ENCODE measurements around the gene TMEM86B. TPM values are rescaled to one million over a fixed set of nuclear protein-coding genes. Genes with fewer than 3 reads are reported as not detected.

The TMEM86B gene, protein sequence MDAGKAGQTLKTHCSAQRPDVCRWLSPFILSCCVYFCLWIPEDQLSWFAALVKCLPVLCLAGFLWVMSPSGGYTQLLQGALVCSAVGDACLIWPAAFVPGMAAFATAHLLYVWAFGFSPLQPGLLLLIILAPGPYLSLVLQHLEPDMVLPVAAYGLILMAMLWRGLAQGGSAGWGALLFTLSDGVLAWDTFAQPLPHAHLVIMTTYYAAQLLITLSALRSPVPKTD
- 193 TPM for total RNA-seq

DNA sequence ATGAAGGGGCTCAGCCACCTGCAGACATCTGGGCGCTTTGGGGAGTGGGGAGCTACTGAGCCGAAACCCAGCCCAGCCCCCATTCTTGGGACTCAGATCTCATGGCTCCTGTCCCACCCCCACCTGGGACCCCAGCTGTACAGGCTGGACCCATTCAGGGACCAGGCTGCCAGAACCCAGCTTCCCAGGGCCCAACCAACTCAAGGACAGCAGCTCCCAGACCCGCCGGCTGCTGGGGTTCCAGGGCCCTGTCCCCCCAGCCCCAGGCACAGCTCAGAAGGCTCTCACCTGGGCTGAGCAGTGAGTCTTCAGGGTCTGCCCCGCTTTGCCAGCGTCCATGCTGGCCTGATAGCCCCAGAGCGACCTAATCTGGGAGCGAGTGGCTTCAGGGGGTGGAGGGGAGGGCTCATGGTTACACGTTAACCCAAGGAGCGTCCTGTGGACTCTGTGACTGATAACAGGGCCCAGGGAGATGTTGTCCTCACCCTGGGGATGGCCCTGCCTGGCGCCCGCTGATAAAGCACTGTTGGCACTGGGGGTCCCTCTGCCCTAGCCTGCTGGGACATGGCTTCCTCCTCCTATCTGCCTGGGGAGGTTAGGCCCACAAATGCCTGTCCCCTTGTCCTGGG is at the start of gene TMEM86B:
Gene TMEM86B, minus strand, starts transcription at position 361 of the 629 bp plus-strand sequence. Its CDS starts 22 bp downstream, at position 339.
- DNase-seq (ENCODE audit: low spot score): peak; percentile 84

- no peak for DNase-seq (ENCODE audit: low spot score)
These were observed 48.9 kb upstream of the TMEM86B start for GRCh38 chr19:55277494-55277893.

- DNase-seq (ENCODE audit: low spot score): no peak
These were observed 48.3 kb upstream of the TMEM86B start for GRCh38 chr19:55276720-55277430.

- no peak for DNase-seq (ENCODE audit: low spot score)
These were observed 47.5 kb upstream of the TMEM86B start for GRCh38 chr19:55275851-55276719.

- DNase-seq (ENCODE audit: low spot score): no peak
These were observed 45.6 kb upstream of the TMEM86B start for GRCh38 chr19:55273978-55274707.

DNA sequence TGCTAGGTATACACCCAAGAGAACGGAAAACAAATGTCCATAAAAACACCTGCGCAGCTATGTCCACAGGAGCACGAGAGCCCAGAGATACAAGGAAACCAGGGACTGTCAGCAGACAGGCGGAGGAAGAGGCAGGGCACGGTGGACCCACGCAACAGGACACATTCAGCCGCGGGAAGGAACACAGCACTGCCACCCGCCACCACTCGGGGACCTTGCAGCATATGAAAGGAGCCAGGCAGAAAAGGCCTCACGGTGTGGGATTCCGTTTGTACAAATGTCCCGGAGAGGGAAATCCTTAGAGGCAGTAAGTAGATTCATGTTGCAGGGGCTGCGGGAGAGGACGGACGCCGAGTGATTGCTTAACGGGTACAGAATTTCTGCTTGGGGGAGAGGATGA is 43.6 kb upstream of the TMEM86B start:
- DNase-seq (ENCODE audit: low spot score): no peak

GRCh38 chr19:55270172-55270942 is 41.8 kb upstream of the TMEM86B start:
- no peak for DNase-seq (ENCODE audit: low spot score)

DNA sequence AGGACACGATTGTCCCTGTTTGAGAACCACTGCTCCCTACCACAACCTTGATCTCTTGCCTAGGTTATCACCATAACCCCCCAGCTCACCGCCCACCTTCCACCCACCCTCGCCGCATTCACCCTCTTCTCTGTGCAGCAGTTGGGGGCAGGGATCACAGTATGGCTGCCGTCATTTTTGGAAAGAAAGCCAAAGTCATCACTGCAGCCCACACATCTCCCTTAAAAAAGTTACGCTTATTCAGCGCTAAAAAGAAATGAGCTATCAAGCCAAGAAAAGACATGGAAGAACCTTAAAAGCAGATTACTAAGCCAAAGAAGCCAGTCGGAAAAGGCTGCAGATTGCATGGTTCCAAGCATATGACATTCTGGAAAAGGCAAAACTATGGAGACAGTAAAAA is 40.7 kb upstream of the TMEM86B start:
- DNase-seq (ENCODE audit: low spot score): no peak

DNA sequence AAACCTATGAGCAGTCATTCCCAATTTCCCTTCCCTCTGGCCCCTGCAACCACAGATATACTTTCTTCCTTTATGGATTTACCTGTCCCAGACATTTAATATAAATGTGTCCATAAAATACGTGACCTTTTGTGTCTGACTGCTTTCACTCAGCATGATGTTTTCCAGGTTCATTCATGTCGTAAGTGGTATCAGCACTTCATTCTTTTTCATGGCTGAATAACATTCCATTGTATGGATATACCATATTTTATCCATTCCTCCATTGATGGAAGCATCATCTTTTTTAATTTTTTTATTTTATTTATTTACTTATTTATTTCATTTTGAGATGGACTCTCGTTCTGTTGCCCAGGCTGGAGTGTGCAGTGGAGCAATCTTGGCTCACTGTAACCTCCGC is 38.3 kb upstream of the TMEM86B start:
- no peak for DNase-seq (ENCODE audit: low spot score)

GRCh38 chr19:55266404-55266803 is 37.8 kb upstream of the TMEM86B start:
- no peak for DNase-seq (ENCODE audit: low spot score)

DNA sequence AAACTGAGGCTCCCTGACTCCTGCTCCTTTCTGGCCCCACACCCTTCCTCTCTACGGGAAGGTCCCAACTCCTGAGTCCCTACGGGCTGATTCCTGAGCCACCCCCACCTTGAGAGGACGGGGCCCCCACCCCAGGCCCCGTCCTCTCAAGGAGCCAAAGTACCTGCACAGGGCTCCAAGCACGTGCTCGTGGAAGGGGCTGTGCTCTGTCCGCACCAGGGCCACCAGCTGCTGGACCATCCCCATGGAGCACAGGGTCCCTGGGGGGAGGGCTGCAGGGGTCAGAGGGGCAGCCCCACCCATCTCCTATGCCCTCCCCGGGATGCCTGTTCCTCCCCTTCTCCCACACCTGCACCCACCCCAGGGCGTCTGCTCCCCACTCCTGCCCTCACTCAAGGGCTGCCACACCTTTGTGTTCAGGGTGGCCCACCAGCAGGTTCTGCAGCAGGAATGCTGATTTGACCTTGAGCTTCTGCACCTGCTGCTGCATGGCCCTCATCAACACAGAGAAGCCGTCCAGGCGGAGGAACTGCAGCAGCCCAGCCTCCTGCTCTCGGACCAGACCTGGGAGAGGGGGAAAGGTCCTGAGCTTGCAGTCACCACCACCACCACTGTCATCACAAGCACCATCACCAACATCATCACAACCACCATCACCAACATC is 37.3 kb upstream of the TMEM86B start:
- DNase-seq (ENCODE audit: low spot score): no peak

- no peak for DNase-seq (ENCODE audit: low spot score)
These were observed 36.6 kb upstream of the TMEM86B start for GRCh38 chr19:55265173-55265572.

- DNase-seq (ENCODE audit: low spot score): no peak
These were observed 36.0 kb upstream of the TMEM86B start for GRCh38 chr19:55264531-55264930.

- no peak for DNase-seq (ENCODE audit: low spot score)
These were observed 33.8 kb upstream of the TMEM86B start for GRCh38 chr19:55262359-55262758.

DNA sequence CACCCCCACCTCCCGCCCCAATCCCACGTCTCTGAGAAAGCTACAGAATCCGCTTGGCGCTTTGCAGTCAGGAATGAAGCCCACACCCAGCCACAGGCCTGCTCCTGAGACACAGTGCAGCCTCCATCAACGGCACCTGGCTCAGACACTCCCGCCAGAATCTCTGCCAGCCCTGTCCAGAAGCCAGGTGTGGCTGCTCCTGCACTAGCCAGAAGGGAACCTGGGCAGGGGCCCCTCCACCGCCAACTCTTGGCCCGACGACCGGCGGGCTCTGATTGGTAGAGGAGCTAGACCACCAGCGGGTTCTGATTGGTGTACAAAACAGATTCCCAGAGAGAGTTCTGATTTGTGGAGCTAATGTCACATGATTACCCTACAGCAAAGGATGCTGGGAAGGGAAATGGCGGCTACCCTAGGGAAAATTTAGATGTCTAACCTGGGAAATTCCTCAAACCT is 33.1 kb upstream of the TMEM86B start:
- DNase-seq (ENCODE audit: low spot score): no peak

DNA sequence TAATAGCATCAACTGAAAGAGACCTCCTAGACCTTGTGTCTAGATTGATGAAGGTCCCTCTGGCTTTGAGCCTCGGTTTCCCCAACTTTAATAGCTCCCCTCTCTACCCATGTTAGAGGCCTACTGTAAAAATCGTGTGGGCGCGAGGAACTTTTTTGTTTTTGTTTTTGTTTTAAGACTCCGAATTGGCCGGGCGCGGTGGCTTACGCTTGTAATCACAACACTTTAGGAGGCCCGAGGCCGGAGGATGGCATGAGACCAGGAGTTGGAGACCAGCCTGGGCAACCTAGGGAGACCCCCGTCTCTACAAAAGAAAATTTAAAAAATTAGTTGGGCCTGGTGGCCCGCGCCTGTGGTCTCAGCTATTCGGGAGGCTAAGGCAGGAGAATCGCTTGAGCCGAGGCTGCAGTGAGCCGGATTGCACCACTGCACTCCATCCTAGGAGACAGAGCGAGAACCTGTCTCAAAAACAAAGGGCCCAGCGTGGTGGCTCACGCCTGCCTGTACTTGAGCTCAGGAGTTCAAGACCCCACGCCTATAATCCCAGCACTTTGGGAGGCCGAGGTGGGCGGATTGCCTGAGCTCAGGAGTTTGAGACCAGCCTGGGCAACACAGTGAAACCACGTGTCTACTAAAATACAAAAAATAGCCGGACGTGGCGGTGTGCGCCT is 31.1 kb upstream of the TMEM86B start:
- DNase-seq (ENCODE audit: low spot score): no peak

- peak; percentile 99 for DNase-seq (ENCODE audit: low spot score)
These were observed 30.4 kb upstream of the TMEM86B start, which contains the start of gene PPP6R1 for GRCh38 chr19:55258828-55259539. TSS of gene PPP6R1 (minus strand) at chr19:55259017. CDS start at chr19:55247103, 11,914 bp downstream.

DNA sequence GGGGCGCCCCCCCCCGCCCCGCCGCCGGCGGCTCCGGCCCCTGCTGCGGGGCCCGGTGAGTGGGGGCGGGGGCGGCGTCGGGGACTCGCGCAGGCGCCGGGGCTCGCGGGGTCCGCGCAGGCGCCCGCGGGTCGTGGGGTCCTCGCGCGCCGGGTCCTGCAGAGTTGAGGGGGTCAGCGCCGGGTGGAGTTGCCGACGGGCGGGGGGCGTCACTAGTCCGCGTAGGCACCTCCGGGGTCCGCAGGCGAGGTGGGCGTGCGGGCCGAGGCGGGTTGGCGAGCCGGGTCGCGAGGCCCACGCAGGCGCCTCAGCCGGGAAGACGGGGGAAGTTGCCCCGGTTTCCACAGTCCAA is 29.9 kb upstream of the TMEM86B start:
- DNase-seq (ENCODE audit: low spot score): no peak
